Left forelimb (tissue), 1 donor: ENCODE data around the gene CFAP20.

Source experiments
- DNase-seq: peaks from one replicate; pipeline ENCODE4 v3.0.0-alpha.2; 2018; ENCODE audit warnings: low spot score

Gene CFAP20

DNA sequence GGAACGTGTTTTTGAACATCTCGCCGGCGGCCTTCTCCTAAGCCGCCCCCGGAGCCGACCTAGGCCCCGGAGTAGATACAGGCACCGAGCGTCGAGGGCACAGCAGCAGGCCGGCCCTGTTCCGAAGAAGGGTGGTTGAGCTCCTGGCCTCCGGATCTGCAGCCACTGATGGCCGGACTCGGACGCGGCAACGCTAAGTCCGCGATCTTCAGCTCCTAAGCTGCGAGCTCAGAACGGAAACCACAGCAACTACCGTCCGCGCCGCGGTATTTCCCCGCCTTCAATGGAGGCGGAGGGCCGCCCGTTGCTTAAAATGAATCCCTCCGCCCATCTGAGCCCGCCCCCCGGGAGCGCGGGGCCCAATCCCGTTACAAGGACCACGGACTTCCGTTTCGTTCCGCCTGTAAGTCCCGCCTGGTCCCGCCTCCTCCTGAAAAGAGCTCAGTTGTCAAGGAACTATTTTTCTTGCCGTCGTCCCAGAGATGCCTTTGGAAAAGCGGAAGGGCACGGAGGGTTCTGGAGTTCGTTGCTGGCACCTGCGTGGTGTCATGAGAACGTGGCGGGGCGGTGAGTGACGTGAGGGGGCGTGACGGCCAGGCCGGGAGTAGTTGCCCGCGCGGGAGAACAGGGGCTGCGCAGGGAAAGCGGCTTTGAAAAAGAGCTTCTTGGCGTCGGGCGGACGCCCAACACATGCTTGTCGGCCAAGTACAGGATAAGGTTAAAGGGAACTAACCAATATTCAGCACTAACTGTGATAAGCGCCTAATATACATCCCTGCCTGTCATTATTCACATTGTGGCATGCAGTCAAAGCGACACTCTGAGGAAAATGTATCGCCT, at the start of gene CFAP20:
Gene CFAP20 (minus strand): TSS at position 285 of the 840 bp plus-strand sequence. CDS start 266 bp downstream, at position 19.
- peak; percentile 98 for DNase-seq

DNA sequence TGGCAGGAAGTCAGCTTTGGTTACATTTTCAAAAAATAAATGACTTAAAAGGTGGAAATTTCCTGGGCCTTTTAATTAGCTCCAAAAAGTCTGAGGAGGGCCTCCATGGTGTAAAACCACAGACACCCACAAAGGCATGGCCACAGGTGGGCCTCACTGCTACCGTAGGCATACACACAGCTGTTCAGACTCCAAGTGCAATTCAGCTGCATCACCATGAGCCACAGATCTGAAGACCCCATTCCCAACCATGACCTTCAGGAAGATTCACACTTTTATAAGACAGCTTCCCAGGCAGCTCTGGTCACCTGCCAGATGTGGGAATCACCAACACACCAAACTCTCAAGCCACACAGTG, 48.2 kb upstream of the CFAP20 start:
- DNase-seq = no peak

DNA sequence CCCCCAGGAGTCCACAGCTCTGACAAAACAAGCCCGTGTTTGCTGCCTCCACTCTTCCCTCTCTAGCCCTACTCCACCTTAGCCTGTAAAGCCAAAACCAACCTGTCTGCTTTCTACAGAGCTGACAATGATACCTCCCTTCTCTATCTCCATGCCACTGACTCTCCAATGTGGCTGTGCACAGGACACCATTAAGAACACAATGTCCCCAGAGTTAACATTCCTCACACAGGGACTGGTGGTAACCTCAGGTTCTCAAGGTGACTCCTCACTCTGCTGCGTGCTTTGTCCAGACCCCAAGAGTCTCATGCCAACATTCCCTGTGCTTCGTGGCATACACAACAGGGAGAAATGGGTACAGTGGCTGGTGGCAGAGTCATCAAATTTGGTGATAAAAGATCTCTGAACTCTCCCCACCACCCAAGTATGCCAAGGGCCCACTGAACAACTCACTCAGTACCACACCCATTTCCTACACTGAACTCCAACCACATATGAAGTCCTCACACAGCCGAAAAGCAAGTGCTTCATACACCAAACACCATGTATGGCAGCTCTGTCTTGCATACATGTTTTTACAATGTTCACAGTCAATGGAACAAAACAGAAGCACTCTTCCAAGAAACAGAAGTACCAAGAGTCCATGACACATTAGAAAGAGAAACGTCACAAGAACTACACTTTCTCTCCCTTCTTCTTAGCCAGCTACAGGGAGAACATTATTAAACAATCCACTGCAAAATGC, 47.6 kb upstream of the CFAP20 start:
- DNase-seq = no peak

DNA sequence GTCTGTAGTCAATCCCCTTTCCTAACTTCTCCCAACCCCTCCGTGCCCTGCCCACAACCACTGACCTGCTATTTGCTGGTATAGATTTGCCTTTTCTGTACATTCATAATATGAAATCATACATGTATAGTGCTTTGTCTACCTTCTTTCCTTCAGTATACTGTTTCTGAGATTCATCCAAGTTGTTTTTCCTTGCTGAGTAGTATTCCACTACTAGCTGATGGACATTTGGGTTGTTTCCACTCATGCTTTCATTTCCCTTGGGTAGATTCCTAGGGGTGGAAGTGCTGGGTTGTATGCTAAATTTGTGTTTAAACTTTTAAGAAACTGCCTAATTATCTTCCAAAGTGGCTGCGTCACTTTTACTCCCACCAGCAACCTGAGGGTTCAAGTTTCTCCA, 41.0 kb upstream of the CFAP20 start:
- no peak for DNase-seq

DNA sequence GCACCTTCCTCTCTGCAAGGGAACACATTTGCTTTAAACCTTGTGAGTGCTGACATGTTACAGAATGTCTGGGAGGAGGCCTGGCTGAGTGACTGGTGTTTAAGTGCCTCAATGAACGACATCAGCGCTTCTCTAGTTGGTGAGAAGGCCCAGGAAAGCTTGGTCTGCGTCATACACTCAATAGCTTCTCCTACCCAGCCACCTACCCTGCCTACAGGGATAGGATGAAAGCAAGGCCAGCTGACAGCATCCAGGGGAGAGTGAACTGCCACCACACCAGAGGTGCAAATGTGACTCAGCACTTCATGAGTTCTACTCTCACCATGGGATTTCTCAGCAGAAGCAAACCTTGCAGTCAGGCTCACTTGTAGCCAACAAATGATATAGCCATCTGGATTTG, 31.7 kb upstream of the CFAP20 start:
- no peak for DNase-seq

DNA sequence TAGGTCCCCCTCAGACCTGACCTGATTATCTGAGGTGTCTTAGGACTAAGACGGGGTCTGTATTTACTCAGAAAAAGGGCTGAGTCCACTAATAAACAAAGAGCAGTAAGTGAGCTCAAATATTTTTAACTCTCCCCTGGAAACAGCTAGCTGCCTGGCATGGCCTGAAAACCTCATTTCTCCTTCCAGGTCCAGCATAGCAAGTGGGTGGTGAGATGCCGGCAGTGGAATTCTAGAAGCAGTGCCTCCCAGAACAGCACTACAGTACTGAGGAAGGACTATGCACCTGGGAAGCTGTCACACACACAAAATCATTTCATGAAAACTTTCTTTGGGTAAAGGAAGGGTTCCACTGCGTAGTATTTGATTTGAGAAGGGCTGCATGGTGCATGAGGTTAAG, 29.5 kb upstream of the CFAP20 start:
- no peak for DNase-seq

DNA sequence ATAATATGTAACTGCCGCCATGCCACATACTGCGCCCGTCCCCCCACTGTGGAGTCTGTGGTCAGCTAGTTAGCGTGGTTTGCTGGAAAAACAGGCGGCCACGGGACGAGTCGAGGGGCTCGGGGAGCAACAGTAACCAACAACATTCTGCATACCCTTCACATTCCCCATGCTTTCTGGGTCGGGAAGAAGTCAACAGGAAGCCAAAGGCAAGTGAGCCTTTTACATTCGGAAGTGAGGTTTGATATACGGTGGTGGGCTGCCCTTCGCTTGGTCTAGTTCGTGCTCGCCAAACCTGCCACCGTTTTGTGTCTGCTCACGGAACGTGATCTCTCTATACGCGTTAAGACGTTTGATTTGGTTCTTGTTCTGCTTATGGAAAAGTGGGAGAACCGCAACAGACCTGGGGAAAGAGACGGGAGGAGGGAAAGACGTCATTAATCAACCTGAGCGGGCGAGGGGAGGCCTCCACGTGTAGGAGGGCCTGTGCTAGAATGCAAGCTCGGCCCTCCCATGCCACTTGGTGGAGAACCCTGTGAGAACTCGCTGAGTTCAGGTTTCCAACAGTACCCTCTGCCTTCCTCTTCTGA, 28.9 kb upstream of the CFAP20 start:
- DNase-seq = no peak

DNA sequence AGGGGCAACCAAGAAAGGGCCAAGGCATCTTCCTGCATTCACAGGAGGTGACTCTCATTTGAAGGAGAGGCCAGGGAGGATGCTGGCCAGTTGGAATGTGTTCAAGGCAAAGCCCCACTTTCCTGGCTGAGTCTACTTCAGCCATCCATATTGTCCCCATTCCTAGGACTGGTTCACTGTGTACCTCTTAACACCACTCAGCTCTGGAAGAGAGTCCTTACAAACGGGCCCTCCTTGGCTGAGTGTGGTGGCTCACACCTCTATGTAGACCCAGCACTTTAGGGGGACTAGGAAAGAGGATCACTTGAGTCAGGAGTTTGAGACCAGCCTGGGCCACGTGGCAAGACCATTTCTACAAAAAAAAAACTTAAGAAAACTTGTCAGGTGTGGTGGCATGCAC, 28.1 kb upstream of the CFAP20 start:
- no peak for DNase-seq

DNA sequence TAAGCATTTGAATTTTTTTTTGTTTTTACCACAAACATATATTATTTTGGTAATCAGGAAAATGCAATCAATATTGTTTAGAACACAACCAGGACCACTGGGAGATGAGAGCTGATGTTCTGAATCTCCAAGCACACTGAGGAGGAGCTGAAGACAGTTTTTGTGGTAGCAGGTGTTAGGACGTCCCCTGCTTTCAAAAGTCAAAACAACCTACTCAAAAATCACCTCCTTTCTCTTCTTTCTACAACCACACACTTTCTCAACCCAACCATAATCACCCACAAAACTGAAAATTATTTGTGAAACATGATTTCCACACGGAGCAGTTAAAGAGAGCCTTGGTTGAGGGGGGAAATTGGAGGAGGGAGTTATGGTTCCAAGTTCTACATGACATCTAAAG, 26.7 kb upstream of the CFAP20 start:
- no peak for DNase-seq

DNA sequence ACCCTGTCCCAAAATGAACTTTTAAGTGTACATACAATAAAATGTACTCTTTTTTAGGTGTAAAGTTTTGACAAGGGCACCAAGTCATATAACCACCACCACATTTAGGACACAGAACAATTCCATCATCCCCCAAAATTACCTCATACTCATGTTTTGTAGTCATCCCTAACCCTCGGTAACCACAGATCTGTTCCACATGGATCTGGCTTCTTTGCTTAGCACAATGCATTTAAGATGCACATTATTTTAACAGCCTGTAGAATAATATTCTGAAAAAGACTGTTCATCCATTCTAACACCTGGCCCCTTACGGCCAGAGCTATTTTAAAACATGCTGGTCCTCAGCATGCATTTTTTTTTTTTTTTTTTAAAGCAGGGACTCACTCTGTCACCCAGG, 25.2 kb upstream of the CFAP20 start:
- DNase-seq = no peak

DNA sequence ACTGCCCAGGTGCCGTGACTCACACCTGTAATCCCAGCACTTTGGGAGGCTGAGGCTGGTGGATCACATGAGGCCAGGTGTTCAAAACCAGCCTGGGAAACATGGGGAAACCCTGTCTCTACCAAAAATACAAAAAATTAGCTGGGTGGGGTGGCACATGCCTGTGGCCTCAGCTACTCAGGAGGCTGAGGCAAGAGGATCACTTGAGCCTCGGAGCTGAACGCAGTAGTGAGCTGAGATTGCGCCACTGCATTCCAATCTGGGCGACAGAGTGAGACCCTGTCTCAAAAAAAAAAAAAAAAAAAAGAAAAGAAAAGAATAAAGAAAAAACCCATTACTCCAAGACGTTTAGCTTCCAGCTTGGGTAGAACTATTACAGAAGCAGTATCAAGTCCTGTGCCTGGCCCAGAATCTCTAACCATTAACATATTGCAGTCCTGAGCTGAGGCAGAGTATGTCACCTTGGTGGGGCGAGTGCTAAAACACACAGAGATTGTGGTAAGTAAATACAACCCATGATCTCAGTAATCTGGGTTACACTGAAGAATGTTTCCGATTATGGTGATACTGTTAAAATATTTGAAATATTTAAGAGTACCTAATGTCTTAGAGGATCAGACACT, 23.2 kb upstream of the CFAP20 start:
- DNase-seq = no peak

DNA sequence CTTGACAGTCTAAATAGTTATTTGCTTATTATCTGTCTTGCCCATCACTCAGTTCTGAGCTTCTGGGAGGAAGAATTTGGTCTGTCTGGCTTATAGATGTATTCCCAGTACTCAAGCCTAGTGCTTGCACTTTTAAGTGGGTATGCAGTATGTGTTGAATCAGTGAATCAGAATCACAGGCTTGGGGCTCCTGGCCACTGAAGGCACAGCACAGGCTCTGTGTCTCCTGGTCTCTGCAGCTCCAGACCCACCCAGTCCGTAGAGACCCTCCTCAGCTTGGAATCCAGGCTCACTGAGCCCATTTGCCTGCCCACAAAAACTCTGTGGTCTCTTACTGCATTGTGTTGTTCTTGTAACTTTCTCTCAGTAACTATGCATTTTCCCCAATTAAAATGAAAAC, 19.3 kb upstream of the CFAP20 start:
- no peak for DNase-seq

DNA sequence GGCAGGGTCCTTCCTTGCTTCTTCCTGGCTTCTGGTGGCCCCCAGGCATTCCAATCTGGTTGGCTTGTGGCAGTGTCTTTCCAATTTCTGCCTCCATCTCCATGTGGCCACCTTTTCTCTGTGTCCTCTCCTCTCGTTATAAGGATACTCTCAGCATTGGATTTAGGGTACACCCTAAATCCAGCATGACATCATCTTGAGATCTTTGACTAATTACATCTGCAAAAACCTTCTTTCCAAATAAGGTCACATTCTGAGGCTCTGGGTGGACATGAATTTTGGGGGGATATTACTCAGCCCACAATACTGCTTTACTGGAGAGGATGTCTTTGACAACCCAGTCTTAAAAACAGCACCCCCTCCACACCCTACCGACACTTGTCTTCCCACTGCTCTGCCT, 18.9 kb upstream of the CFAP20 start:
- no peak for DNase-seq

DNA sequence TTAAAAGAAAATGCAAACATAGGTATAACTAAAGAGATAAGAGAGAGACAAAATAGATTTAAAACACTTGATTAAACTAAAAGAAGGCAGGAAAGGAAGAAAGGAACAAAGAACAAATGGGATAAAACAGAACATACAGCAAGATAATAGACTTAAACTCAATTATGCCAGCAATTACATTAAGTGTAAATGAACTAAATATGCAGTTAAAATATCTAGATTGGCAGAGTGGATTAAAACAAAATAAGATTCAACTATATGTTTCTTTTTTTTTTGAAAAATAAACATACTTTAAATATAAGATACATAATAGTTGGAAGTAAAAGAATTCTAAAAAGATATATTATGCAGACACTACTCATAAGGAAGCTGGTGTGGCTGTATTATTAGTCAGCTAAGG, 9.7 kb upstream of the CFAP20 start:
- no peak for DNase-seq

DNA sequence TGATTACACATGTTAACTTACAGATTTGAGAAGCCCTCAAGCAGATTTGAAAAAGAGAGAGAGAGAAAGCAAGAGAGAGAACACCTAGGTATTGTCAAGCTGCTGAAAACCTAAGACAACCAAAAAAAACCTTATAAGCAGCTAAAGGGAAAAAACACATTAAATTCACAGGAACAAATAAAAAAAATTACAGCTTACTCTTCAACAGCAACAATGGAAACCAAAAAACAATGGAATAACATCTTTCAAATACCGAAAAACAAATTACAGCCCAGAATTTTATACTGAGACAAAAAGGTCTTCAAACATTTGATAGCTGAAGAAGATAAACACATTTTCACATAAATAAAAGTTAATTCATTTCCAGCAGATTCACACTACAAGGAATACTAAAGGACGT, 8.4 kb upstream of the CFAP20 start:
- DNase-seq = no peak

DNA sequence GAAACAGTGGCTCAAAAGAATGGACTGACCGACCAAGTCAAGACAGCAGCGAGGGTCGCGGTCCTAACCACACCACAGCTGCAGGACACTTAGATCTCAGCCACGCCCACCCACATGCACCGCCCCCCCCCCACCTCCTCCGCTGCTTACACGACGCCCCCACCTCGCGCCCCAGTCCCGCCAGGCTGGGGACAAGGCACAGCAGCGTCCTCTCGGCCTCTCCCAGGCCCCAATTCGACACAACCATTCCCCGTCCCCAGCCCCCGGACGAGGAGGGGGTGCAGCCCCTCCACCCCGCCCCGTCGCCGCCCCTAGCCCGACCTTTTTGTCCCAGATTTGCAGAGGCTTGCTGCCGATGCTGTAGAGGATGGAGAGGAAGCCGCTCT, 477 bp downstream of the CFAP20 start:
- peak; percentile 69 for DNase-seq

DNA sequence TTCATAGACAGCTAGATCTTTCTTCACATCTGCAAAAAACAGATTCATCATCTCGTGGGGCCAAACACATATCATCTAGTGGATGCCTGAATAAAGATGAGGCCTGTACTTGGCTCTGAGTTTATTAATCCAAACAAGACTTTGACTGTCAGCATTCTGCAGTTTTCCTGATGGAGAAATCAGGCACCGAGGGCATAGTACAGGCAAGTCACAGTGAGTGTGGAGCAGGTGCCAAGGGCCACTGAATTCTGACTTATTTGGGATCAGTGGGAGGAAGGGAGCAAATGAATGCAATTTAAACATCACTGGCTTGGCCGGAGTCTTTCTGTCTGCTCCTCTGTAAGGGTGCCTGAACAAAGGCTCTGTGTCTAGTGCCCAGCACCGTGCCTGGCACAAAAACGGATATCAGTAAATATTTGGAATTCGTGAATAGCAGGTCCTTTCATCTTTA, 975 bp downstream of the CFAP20 start:
- no peak for DNase-seq

DNA sequence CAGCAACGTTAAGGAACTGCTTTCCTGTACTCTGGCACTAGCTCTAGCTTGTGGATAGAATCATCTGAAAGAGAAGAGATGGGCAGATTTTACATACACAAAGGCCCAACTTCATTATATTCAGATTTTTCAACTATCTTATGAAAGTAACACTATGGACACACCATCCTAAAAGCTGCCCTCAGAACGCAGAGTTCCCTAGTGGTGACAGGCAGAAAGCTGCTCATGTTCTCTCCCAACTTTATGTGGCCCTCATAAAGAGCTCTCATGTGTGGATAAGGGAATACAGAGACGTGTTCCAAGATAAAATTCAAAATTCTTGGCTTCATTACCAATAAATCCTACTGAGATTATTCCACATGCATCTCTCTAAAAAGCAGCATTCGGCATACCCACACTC, 1.5 kb downstream of the CFAP20 start:
- DNase-seq = no peak

DNA sequence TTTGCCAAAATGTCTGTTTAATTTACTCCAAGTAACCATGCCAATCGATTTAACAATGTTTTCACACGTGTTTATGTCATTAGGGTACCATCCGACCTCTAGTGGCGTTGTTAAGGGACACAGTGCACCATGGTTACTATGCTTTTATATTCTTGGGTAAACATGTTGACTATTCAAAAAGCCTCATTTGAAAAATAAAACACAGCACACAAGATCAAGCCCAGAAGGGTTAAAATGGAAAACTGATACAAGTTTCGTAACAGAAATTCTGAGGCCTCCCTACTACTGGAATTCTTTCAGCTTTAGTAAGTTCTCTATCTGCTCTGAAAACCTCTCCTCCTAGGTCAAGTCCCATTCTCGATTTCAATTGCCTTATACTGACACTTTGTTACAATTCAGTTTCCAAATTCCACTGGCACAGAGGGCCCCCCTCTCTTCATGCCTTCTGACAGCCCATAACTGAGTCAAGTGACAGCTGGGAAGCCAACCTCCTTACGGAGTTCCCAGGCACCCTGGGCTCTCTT, 2.1 kb downstream of the CFAP20 start:
- no peak for DNase-seq

DNA sequence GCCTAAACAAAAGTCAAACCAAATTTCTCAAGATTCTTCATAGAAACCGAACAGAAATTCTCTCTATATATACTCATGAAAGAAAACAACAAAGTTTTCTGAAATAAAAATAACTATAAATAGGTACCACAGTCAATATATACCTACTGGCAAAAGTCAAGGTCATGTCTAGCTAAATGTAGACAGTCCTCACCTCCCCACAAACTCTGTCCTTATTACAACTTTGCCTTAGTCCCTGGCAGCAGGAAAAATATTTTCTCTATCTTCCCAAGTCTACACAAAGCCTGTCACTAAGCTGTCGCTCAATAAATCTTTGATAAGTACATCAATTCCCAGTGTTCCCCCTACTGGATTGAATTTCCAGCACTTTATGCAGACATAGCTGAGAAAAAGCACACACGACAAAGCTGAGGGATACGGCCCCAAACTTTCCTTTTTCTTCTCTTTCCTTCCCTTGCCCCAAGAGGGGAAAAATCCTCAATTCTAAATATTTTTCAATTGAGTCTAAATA, 2.7 kb downstream of the CFAP20 start:
- no peak for DNase-seq

DNA sequence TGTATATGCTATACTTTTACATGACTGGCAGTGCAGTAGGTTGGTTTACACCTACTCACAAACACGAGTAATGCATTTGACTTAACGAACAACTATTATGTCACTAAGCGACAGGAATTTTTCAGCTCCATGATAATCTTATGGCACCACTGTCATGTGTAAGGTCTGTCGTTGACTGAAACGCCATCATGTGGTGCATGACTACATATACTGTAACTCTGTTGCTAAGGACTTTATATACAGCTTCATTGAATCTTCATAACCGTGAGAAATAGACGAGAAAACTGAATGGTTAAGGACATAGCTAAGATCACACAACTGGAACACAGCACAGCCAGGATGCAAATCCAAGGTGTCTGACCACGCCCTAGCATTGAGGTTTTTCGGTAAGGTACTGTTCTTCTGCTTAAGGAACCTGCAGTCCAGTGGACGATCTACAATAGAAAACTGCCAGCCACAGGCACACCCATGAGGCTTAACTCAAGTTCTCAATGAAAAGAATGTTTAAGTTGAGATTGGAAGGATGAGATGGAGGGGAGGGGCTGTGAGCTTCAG, 3.3 kb downstream of the CFAP20 start:
- DNase-seq = no peak

DNA sequence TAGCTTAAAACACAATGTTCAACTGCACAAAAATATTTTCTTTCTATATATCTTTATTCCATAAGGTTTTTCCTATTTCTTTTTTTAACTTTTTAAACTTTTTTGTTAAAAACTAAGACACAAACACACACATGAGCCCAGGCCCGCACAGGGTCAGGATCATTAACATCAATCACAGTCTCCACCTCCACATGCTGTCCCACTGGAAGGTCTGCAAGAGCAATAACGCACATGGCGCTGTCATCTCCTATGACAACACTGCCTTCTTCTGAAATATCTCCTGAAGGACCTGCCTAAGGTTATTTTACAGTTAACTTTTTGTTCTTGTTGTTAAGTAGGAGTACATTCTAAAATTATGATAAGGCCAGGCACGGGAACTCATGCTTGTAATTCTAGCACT, 4.1 kb downstream of the CFAP20 start:
- no peak for DNase-seq
